Gastrocnemius medialis (tissue), 4 donors: Measurements from ENCODE around the gene SLC9A7. TPM values are rescaled to one million over a fixed set of nuclear protein-coding genes. Genes with fewer than 3 reads are reported as not detected.
A peak's percentile ranks its signal among the peaks of the same experiment; 100 is the strongest.

Experiments used
- ATAC-seq, 2 donors: fragments of 150-250 bp; one replicate each; pipeline ENCODE4 v1.9.1; 2016
- DNase-seq, 2 donors: peaks; one replicate each; pipeline ENCODE4 v3.0.0-alpha.2; 2019
- H3K27ac ChIP-seq, 4 donors: fragments of 200-600 bp; sonication (generic); 1 replicate in 1 of 4; 2 replicates in 3 of 4; pipeline ENCODE4 v1.5.1; 2016 to 2018; ENCODE audit warnings: mild to moderate bottlenecking in 2 of 4, moderate library complexity in 1 of 4
- H3K27me3 ChIP-seq, 3 donors: fragments of 200-600 bp; sonication (generic) in 2 of 3; 1 replicate in 1 of 3; 2 replicates in 2 of 3; pipeline versions ENCODE4 v1.5.1 to v1.6.0; 2016 to 2019; ENCODE audit warnings: mild to moderate bottlenecking in 1 of 3, moderate library complexity in 1 of 3
- H3K36me3 ChIP-seq, 2 donors: fragments of 200-600 bp; sonication (generic) in 1 of 2; one replicate each; pipeline ENCODE4 v1.5.1; 2017 to 2018
- H3K4me1 ChIP-seq, 2 donors: fragments of 200-600 bp; sonication (generic) in 1 of 2; one replicate each; pipeline ENCODE4 v1.5.1; 2016 to 2017; ENCODE audit warnings: mild to moderate bottlenecking in 2 of 2
- H3K4me3 ChIP-seq, 4 donors: fragments of 200-600 bp; sonication (generic) in 3 of 4; 1 replicate in 1 of 4; 2 replicates in 3 of 4; pipeline ENCODE4 v1.5.1; 2016 to 2019; ENCODE audit warnings: mild to moderate bottlenecking in 2 of 4
- H3K9me3 ChIP-seq, 3 donors: fragments of 200-600 bp; sonication (generic) in 2 of 3; 1 replicate in 1 of 3; 2 replicates in 2 of 3; pipeline ENCODE4 v1.5.1; 2016 to 2019
- POLR2A ChIP-seq, 2 donors: fragments of 450-650 bp; IDR thresholded peaks; one replicate each; pipeline ENCODE4 v1.6.1; 2017; ENCODE audit warnings: antibody characterized with exemption in 2 of 2, mild to moderate bottlenecking in 2 of 2, moderate library complexity in 2 of 2
- in situ Hi-C, 4 donors: fragments of 200-750 bp; cut with MboI; loops; one replicate each; pipeline versions ENCODE4 v1.15.0 to v1.8.0; 2017; ENCODE audit warnings: low sequenced_read_pairs in 4 of 4
- intact Hi-C: fragments of 100-400 bp; cut with DNase I; formaldehyde crosslinking; loops from one replicate; pipeline ENCODE4 v1.15.1; 2023; ENCODE audit warnings: low total_unique reads
- total RNA-seq, 4 donors: library from RNA; depleted of rRNA; stranded (reverse); fragments of >200 nt; gene quantifications; one replicate each; pipeline versions ENCODE4 v1.1.0 to v1.2.3, GENCODE V29; 2016
- TF ChIP-seq, protein P1 (sequence below), 5 experiments: fragments of 450-650 bp in 3 of 5; fragments of 200-600 bp in 2 of 5; sonication (generic) in 2 of 5; IDR thresholded peaks in 4 of 5; conservative IDR thresholded peaks in 1 of 5; 1 replicate in 4 of 5; 2 replicates in 1 of 5; pipeline ENCODE4 v1.5.1; 2016 to 2019; ENCODE audit warnings: antibody characterized with exemption in 5 of 5, mild to moderate bottlenecking in 3 of 5, moderate library complexity in 3 of 5

SLC9A7 gene
- total RNA-seq, 4 donors from 2014 or later, result 13.3 to 27.4 (median 20.0) TPM

DNA sequence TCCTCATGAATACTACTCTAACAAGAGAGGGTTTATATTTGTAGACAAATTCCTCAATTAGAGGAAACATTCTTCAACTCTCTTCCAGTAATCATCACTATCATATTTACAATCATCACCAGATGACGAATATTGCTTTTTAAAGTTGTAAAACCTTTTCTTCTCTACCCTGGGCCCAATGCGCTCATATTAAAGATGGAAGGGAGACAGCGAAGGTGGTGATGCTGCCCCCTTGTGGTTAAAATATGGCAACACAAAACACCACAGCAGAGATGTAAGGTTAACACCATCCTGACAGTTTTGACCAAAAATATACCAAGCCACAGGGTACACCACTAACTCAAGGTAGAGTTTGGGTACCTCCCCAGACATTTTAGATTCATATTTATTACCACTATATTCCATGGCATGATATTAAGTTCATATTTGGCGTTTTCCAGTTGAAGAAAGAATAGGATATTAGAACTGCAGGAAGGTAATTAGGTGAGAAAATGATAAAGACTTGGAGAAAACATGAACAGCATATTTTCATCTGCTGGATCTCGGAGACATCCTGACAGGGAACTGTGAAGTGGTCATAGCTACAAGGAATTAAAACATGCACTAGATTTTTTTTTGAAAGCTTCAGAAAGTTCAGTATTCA, 72.8 kb downstream of the SLC9A7 start:
- in situ Hi-C loops, result loop anchor here in 1 of 4 donors (10.0 kb wide), 1 partner anchor 131 kb away; no protein-coding TSS in a partner anchor
- no peak for DNase-seq
- Histone ChIP-seq H3K9me3 (no peaks in the 10 kb centered on the region), H3K27me3 (no peaks in the 10 kb centered on the region), H3K4me1 (peaks cover 0 to 4% of the 10 kb centered on the region in 2 donors), H3K27ac (no peak overlapping the region), H3K4me3 (no peak overlapping the region), H3K36me3 (no peaks in the 10 kb centered on the region)
- ATAC-seq, result no peak
- intact Hi-C loops, result loop anchor here (5.0 kb wide), 1 partner anchor 114 kb away; the partner anchor contains the start of gene CHST7
- TF ChIP-seq, protein P1, sequence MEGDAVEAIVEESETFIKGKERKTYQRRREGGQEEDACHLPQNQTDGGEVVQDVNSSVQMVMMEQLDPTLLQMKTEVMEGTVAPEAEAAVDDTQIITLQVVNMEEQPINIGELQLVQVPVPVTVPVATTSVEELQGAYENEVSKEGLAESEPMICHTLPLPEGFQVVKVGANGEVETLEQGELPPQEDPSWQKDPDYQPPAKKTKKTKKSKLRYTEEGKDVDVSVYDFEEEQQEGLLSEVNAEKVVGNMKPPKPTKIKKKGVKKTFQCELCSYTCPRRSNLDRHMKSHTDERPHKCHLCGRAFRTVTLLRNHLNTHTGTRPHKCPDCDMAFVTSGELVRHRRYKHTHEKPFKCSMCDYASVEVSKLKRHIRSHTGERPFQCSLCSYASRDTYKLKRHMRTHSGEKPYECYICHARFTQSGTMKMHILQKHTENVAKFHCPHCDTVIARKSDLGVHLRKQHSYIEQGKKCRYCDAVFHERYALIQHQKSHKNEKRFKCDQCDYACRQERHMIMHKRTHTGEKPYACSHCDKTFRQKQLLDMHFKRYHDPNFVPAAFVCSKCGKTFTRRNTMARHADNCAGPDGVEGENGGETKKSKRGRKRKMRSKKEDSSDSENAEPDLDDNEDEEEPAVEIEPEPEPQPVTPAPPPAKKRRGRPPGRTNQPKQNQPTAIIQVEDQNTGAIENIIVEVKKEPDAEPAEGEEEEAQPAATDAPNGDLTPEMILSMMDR (IDR thresholded peaks at IDR 0.05 in 4 of 5, conservative IDR thresholded peaks at IDR 0.05 in 1 of 5), result peak in 3 of 5 experiments; percentile 40 to 70 (median 54)
- no peak for TF ChIP-seq POLR2A (IDR thresholded peaks at IDR 0.05)

GRCh38 chrX:46683048-46683447, 75.9 kb downstream of the SLC9A7 start:
- Histone ChIP-seq H3K27ac (no peak overlapping the region), H3K36me3 (no peaks in the 10 kb centered on the region), H3K4me1 (no peaks in the 10 kb centered on the region), H3K9me3 (no peaks in the 10 kb centered on the region), H3K4me3 (no peak overlapping the region), H3K27me3 (no peaks in the 10 kb centered on the region)
- in situ Hi-C loops (loop anchor here in 1 of 4 donors (10.0 kb wide), 1 partner anchor 128 kb away; no protein-coding TSS in a partner anchor), intact Hi-C loops (no loop called here)
- TF ChIP-seq POLR2A (IDR thresholded peaks at IDR 0.05), result no peak
- TF ChIP-seq, protein P1 (IDR thresholded peaks at IDR 0.05 in 4 of 5, conservative IDR thresholded peaks at IDR 0.05 in 1 of 5), result no peak
- DNase-seq, result no peak
- ATAC-seq, result no peak

DNA sequence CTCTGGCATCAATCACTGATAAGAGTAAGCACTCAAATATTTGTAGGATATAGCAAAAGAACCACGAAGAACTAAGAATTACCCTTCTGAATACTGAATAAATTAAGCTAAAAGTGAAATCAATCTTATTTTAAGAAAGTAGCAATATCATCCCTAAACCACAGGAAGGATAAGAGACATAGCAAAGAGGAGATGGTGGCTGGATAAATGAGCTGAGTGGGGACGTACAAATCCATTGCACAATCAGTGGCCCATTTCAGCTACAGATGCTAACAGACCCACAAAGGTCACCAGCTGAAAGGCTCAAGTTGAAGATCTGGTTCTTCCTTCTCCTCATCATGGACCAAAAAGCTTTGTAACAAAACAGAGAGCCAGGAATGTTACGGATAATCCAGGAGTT, 77.1 kb downstream of the SLC9A7 start:
- in situ Hi-C loops, result loop anchor here in 1 of 4 donors (10.0 kb wide), 1 partner anchor 127 kb away; no protein-coding TSS in a partner anchor
- ATAC-seq (no peak), DNase-seq (no peak)
- Histone ChIP-seq H3K4me1 (no peaks in the 10 kb centered on the region), H3K27me3 (no peaks in the 10 kb centered on the region), H3K4me3 (no peak overlapping the region), H3K27ac (no peak overlapping the region), H3K36me3 (no peaks in the 10 kb centered on the region), H3K9me3 (no peaks in the 10 kb centered on the region)
- intact Hi-C loops, result no loop called here
- no peak for TF ChIP-seq POLR2A (IDR thresholded peaks at IDR 0.05)
- TF ChIP-seq, protein P1 (IDR thresholded peaks at IDR 0.05 in 4 of 5, conservative IDR thresholded peaks at IDR 0.05 in 1 of 5), result no peak

DNA sequence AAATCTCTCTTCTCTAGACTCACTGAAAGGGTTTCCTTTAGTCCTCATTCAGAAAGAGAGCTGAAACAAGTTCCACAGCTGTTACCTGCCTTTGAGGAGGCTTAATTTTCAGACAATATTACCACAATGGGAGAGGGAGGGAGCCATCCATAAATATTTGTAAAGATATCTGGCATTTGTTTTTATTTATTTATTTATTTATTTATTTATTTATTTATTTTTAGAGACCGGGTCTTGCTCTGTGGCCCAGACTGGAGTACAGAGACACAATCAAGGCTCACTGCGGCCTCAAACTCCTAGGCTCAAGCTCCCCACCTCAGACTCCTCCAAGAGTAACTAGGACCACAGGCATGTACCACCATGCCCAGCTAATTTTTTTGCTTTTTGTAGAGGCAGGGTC, 80.7 kb downstream of the SLC9A7 start:
- no peaks in the 10 kb centered on the region for H3K9me3 ChIP-seq
- no peaks in the 10 kb centered on the region for H3K4me1 ChIP-seq
- H3K27ac ChIP-seq, result no peak overlapping the region
- intact Hi-C loops, result no loop called here
- DNase-seq (no peak), ATAC-seq (no peak)
- in situ Hi-C loops, result no loop called here
- no peak for TF ChIP-seq POLR2A (IDR thresholded peaks at IDR 0.05)
- TF ChIP-seq, protein P1 (IDR thresholded peaks at IDR 0.05 in 4 of 5, conservative IDR thresholded peaks at IDR 0.05 in 1 of 5), result no peak
- H3K27me3 ChIP-seq, result no peaks in the 10 kb centered on the region
- no peaks in the 10 kb centered on the region for H3K36me3 ChIP-seq
- H3K4me3 ChIP-seq, result no peak overlapping the region
